Caco-2 (cell line): Measurements from ENCODE around the gene MBD6. TPM values are rescaled to one million over a fixed set of nuclear protein-coding genes. Genes with fewer than 3 reads are reported as not detected.
A peak's percentile ranks its signal among the peaks of the same experiment; 100 is the strongest.
"Not testable (repeated sequence)": the region's sequence is repeated elsewhere in the genome, so short reads cannot be mapped to it uniquely, and the experiment has no call there.

Source experiments
- BruUV-seq: library from RNA; stranded (reverse); fragments of 400-500 nt; replicated peaks from 2 replicates; lab custom pipeline; 2021; lab: Mats Ljungman, UMichigan
- CTCF ChIA-PET: fragments of 300-600 bp; sonication (Branson Sonifier 250); formaldehyde crosslinking; loops from one replicate; lab custom pipeline; 2022; ENCODE audit warnings: antibody characterized with exemption; lab: Charles Lee
- POLR2A ChIA-PET: fragments of 300-600 bp; sonication (Branson Sonifier 250); formaldehyde crosslinking; loops from one replicate; lab custom pipeline; 2022; ENCODE audit warnings: antibody characterized with exemption; lab: Charles Lee
- DNase-seq, 2 experiments: peaks; one replicate each; pipeline versions ENCODE4 v3.0.0 to v3.0.0-alpha.2; 2020 to 2022
- H3K27me3 ChIP-seq: replicated peaks from 2 replicates; pipeline ENCODE4 v1.6.0; 2011; ENCODE audit warnings: low read length; ENCODE audit not compliant: control insufficient read depth, insufficient read depth
- H3K36me3 ChIP-seq: 2 replicates; pipeline ENCODE4 v1.5.1; 2011; ENCODE audit warnings: low read length; ENCODE audit not compliant: control insufficient read depth, insufficient read depth
- H3K4me1 ChIP-seq: fragments of 250-450 bp; sonication (Bioruptor Pico); 2 replicates; pipeline ENCODE4 v1.5.1; 2020; ENCODE audit warnings: mild to moderate bottlenecking
- H3K4me3 ChIP-seq: 2 replicates; pipeline ENCODE4 v1.5.1; 2011; ENCODE audit warnings: low read depth, mild to moderate bottlenecking, control low read depth, low read length
- H3K9me3 ChIP-seq: fragments of 250-450 bp; sonication (Bioruptor Pico); 2 replicates; pipeline ENCODE4 v1.5.1; 2020; ENCODE audit warnings: mild to moderate bottlenecking, moderate library complexity
- H3K27ac Mint-ChIP-seq: one replicate; pipeline ENCODE4 v1.8.0; 2022; ENCODE audit warnings: mixed read lengths; ENCODE audit not compliant: unreplicated experiment
- H3K27me3 Mint-ChIP-seq: one replicate; pipeline ENCODE4 v1.8.0; 2022; ENCODE audit warnings: mixed read lengths; ENCODE audit not compliant: insufficient read depth, unreplicated experiment
- H3K36me3 Mint-ChIP-seq: one replicate; pipeline ENCODE4 v1.8.0; 2022; ENCODE audit warnings: mild to moderate bottlenecking, mixed read lengths; ENCODE audit not compliant: insufficient read depth, unreplicated experiment
- H3K4me1 Mint-ChIP-seq: one replicate; pipeline ENCODE4 v1.8.0; 2022; ENCODE audit warnings: low read depth, mixed read lengths; ENCODE audit not compliant: unreplicated experiment
- H3K4me3 Mint-ChIP-seq: one replicate; pipeline ENCODE4 v1.8.0; 2022; ENCODE audit warnings: mild to moderate bottlenecking, moderate library complexity, mixed read lengths; ENCODE audit not compliant: unreplicated experiment
- H3K9me3 Mint-ChIP-seq: one replicate; pipeline ENCODE4 v1.8.0; 2022; ENCODE audit warnings: mixed read lengths; ENCODE audit not compliant: unreplicated experiment
- intact Hi-C: fragments of 100-400 bp; cut with micrococcal nuclease; formaldehyde crosslinking; loops from one replicate; pipeline ENCODE4 v1.10.0; 2022; ENCODE audit not compliant: unreplicated experiment
- total RNA-seq: library from RNA; stranded (reverse); gene quantifications from 2 replicates; pipeline ENCODE4 v1.2.3, GENCODE V29; 2022
- TF ChIP-seq, protein P1 (sequence below), 2 experiments: fragments of 200-600 bp in 1 of 2; IDR thresholded peaks; 1 replicate in 1 of 2; 2 replicates in 1 of 2; pipeline versions ENCODE4 v1.5.1 to v1.8.0; 2011 to 2022; ENCODE audit warnings: antibody characterized with exemption in 1 of 2, control low read depth in 1 of 2, inconsistent platforms in 1 of 2, low read depth in 1 of 2, low read length in 1 of 2, mild to moderate bottlenecking in 1 of 2, moderate library complexity in 1 of 2; ENCODE audit not compliant: insufficient read depth in 1 of 2, severe bottlenecking in 1 of 2, unreplicated experiment in 1 of 2

Gene MBD6
- total RNA-seq, 1 experiment from 2014 or later: 82.2 TPM

DNA sequence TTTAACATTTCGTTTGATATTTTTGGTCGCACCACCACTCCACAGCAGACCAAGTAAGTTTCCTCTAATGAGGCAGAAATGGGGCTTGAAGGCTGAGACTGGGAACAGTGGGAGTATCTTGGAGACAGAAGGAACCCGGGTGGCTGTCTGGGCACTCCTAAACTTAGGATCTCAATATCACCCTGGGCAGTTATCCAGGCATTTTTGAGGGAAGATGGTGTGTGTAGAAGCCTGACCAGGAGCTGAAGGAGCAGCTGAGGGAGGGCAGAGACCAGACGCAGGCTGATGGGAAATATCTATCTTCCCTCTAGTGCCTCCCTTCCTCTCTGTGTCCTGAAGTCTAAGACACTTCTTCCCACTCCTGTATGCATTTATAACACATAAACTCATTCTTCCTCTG is 24.1 kb upstream of the MBD6 start:
- Histone ChIP-seq H3K36me3 (peaks cover 4% of the 10 kb centered on the region; the same call in 1 of the 2 replicates), H3K4me3 (no peak overlapping the region), H3K27me3 (no peaks in the 10 kb centered on the region), H3K9me3 (no peaks in the 10 kb centered on the region), H3K4me1 (no peaks in the 10 kb centered on the region)
- Mint-ChIP-seq H3K27ac (peak overlapping the region; percentile 39), H3K4me3 (no peak overlapping the region), H3K27me3 (no peaks in the 10 kb centered on the region), H3K9me3 (peaks cover 6% of the 10 kb centered on the region), H3K36me3 (peaks cover 93% of the 10 kb centered on the region), H3K4me1 (peaks cover 10% of the 10 kb centered on the region)
- TF ChIP-seq, protein P1, sequence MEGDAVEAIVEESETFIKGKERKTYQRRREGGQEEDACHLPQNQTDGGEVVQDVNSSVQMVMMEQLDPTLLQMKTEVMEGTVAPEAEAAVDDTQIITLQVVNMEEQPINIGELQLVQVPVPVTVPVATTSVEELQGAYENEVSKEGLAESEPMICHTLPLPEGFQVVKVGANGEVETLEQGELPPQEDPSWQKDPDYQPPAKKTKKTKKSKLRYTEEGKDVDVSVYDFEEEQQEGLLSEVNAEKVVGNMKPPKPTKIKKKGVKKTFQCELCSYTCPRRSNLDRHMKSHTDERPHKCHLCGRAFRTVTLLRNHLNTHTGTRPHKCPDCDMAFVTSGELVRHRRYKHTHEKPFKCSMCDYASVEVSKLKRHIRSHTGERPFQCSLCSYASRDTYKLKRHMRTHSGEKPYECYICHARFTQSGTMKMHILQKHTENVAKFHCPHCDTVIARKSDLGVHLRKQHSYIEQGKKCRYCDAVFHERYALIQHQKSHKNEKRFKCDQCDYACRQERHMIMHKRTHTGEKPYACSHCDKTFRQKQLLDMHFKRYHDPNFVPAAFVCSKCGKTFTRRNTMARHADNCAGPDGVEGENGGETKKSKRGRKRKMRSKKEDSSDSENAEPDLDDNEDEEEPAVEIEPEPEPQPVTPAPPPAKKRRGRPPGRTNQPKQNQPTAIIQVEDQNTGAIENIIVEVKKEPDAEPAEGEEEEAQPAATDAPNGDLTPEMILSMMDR (IDR thresholded peaks at IDR 0.05; ENCODE audit: insufficient read depth in 1 of 2, low read depth in 1 of 2, low read length in 1 of 2, severe bottlenecking in 1 of 2, unreplicated experiment in 1 of 2): no peak
- intact Hi-C loops: no loop called here
- ChIA-PET POLR2A (interaction anchor here (0.7 kb wide), 1 partner anchor 38 kb away, joined by 5 read pairs; no protein-coding TSS in a partner anchor), CTCF (interaction anchor here (0.5 kb wide), 1 partner anchor 285 kb away, joined by 4 read pairs; no protein-coding TSS in a partner anchor)
- DNase-seq: no peak
- BruUV-seq: no TSS peak

DNA sequence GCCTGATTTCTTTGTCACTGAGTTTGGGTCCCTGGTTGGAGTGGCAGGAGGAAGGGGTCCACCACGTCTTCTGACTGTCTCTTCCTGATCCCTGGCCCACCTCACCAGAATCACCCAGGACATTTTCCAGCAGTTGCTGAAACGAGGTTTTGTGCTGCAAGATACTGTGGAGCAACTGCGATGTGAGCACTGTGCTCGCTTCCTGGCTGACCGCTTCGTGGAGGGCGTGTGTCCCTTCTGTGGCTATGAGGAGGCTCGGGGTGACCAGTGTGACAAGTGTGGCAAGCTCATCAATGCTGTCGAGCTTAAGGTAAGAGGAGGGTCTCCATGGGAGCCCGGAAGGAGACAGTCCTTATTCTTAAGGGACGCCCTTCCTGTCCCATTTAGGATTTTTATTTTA is 22.4 kb upstream of the MBD6 start:
- no peak for DNase-seq
- no peaks in the 10 kb centered on the region for H3K27me3 ChIP-seq
- no peaks in the 10 kb centered on the region for H3K4me1 ChIP-seq
- TF ChIP-seq, protein P1 (IDR thresholded peaks at IDR 0.05; ENCODE audit: insufficient read depth in 1 of 2, low read depth in 1 of 2, low read length in 1 of 2, severe bottlenecking in 1 of 2, unreplicated experiment in 1 of 2): no peak
- intact Hi-C loops: no loop called here
- no peak overlapping the region for H3K4me3 ChIP-seq
- H3K36me3 Mint-ChIP-seq: peaks cover 100% of the 10 kb centered on the region
- no TSS peak for BruUV-seq
- H3K4me3 Mint-ChIP-seq: no peak overlapping the region
- POLR2A ChIA-PET: interaction anchor here (0.5 kb wide), 1 partner anchor 14 kb away, joined by 3 read pairs; no protein-coding TSS in a partner anchor
- no peaks in the 10 kb centered on the region for H3K27me3 Mint-ChIP-seq
- H3K4me1 Mint-ChIP-seq: peaks cover 15% of the 10 kb centered on the region
- no peak overlapping the region for H3K27ac Mint-ChIP-seq
- H3K9me3 Mint-ChIP-seq: peaks cover 6% of the 10 kb centered on the region
- H3K36me3 ChIP-seq: peaks cover 4% of the 10 kb centered on the region; the same call in 1 of the 2 replicates
- CTCF ChIA-PET: no interaction called here
- H3K9me3 ChIP-seq: no peaks in the 10 kb centered on the region

DNA sequence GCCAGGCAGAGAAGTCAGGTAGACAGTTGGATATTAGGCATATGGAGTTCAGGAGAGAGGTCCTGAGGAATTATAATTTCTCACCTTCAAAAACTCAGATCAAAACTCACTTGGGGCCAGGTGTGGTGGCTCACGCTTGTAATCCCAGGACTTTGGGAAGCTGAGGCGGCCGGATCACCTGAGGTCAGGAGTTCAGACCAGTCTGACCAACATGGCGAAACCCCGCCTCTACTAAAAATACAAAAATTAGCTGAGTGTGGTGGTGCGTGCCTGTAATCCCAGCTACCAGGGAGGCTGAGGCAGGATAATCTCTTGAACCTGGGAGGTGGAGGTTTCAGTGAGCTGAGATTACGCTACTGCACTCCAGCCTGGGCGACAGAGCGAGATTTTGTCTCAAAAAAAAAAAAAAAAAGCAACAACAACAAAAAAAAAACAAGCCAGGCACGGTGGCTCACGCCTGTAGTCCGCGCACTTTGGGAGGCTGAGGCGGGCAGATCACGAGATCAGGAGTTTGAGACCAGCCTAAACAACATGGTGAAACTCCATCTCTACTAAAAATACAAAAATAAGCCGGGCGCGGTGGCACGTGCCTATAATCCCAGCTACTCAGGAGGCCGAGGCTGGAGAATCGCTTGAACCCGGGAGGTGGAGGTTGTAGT is 20.2 kb upstream of the MBD6 start:
- H3K4me1 ChIP-seq, H3K27me3 Mint-ChIP-seq, H3K4me3 ChIP-seq, H3K9me3 ChIP-seq, H3K27me3 ChIP-seq, intact Hi-C loops, BruUV-seq, H3K4me3 Mint-ChIP-seq, H3K4me1 Mint-ChIP-seq, H3K36me3 ChIP-seq, H3K27ac Mint-ChIP-seq, CTCF ChIA-PET, POLR2A ChIA-PET, H3K9me3 Mint-ChIP-seq, DNase-seq: not testable (repeated sequence)
- H3K36me3 Mint-ChIP-seq: peaks cover 93% of the 10 kb centered on the region

DNA sequence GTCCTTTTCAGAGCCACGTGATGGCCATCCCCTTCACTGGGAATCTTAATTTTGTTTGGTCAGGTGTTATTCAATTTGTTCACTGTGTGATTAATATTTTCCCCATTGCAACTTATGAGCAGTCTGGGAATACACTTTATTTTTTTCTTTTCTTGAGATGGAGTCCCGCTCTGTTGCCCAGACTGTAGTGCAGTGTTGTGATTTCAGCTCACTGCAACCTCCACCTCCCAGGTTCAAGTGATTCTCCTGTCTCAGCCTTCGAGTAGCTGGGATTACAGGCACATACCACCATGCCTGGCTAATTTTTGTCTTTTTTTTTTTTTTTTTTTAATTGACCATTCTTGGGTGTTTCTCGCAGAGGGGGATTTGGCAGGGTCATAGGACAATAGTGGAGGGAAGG is 16.1 kb upstream of the MBD6 start:
- H3K4me3 Mint-ChIP-seq, H3K4me1 ChIP-seq, H3K27ac Mint-ChIP-seq, BruUV-seq, H3K4me1 Mint-ChIP-seq, CTCF ChIA-PET, H3K9me3 ChIP-seq, POLR2A ChIA-PET, H3K27me3 ChIP-seq, H3K9me3 Mint-ChIP-seq, intact Hi-C loops, H3K36me3 ChIP-seq, H3K4me3 ChIP-seq, H3K27me3 Mint-ChIP-seq, DNase-seq: not testable (repeated sequence)
- peaks cover 91% of the 10 kb centered on the region for H3K36me3 Mint-ChIP-seq

DNA sequence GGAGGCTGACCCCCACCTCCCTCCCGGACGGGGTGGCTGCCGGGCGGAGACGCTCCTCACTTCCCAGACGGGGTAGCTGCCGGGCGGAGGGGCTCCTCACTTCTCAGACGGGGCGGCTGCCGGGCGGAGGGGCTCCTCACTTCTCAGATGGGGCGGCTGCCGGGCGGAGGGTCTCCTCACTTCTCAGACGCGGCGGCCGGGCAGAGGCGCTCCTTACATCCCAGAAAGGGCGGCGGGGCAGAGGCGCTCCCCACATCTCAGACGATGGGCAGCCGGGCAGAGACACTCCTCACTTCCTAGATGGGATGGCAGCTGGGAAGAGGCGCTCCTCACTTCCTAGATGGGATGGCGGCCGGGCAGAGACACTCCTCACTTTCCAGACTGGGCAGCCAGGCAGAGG is 14.8 kb upstream of the MBD6 start:
- H3K27me3 ChIP-seq, H3K27ac Mint-ChIP-seq, CTCF ChIA-PET, POLR2A ChIA-PET, intact Hi-C loops, H3K4me3 Mint-ChIP-seq, H3K4me1 ChIP-seq, H3K4me3 ChIP-seq, DNase-seq, H3K27me3 Mint-ChIP-seq, H3K36me3 ChIP-seq, BruUV-seq, H3K9me3 Mint-ChIP-seq, H3K9me3 ChIP-seq, H3K4me1 Mint-ChIP-seq: not testable (repeated sequence)
- H3K36me3 Mint-ChIP-seq: peaks cover 91% of the 10 kb centered on the region
